ENCODE results near the gene MXRA7.
"Not testable (repeated sequence)": the region's sequence is repeated elsewhere in the genome, so short reads cannot be mapped to it uniquely, and the experiment has no call there.

MXRA7 gene

DNA sequence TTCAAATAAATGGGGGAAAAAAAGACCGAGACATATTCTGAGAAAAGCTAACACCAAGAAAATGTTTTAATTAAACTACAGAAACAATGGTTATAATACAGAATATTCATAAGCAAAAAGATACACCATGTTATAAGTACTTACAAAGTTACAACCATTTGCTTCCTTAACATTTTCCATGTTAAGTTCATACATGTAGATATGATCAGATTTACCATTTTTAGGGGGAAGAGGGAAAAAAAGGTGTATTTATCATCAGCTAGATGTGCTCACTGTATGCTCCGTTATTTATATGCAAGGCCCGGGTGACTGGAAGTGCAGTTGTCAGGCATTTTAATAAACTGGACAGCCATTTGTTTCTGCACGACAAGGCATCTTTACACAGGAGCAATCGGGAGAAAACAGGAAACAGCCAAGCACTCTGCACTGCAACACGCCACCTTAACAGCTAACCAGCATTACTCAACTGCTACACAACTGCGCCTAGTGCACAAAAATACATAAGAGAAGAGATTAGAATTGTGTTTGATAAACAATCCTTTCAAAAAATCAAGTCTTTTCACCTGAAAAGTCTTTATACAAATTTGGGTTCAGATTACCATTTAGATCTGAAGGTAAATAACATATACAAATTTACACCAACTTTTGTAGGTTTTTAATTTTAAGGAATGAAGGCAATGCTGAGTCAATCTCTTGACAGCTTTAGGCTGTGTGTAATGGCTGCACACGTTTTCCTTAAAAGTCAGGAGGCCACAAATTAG lies 23.5 kb upstream of the MXRA7 start:
- peak overlapping the region; percentile 94 for H3K4me3 ChIP-seq (ENCODE audit: low read depth, low read length)
- DNase-seq (ENCODE audit: low read depth) = peak; percentile 61
- TF ChIP-seq, protein P1, sequence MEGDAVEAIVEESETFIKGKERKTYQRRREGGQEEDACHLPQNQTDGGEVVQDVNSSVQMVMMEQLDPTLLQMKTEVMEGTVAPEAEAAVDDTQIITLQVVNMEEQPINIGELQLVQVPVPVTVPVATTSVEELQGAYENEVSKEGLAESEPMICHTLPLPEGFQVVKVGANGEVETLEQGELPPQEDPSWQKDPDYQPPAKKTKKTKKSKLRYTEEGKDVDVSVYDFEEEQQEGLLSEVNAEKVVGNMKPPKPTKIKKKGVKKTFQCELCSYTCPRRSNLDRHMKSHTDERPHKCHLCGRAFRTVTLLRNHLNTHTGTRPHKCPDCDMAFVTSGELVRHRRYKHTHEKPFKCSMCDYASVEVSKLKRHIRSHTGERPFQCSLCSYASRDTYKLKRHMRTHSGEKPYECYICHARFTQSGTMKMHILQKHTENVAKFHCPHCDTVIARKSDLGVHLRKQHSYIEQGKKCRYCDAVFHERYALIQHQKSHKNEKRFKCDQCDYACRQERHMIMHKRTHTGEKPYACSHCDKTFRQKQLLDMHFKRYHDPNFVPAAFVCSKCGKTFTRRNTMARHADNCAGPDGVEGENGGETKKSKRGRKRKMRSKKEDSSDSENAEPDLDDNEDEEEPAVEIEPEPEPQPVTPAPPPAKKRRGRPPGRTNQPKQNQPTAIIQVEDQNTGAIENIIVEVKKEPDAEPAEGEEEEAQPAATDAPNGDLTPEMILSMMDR (conservative IDR thresholded peaks at IDR 0.05; ENCODE audit: low read depth, low read length) = no peak

GRCh38 chr17:76733618-76733957 lies 22.8 kb upstream of the MXRA7 start:
- TF ChIP-seq, protein P1 (conservative IDR thresholded peaks at IDR 0.05; ENCODE audit: low read depth, low read length) = no peak
- no peak for DNase-seq (ENCODE audit: low read depth)
- H3K4me3 ChIP-seq (ENCODE audit: low read depth, low read length) = no peak overlapping the region

- H3K4me3 ChIP-seq (ENCODE audit: low read depth, low read length) = no peak overlapping the region
- TF ChIP-seq, protein P1 (conservative IDR thresholded peaks at IDR 0.05; ENCODE audit: low read depth, low read length) = no peak
- DNase-seq (ENCODE audit: low read depth) = no peak
These were observed 22.2 kb upstream of the MXRA7 start for GRCh38 chr17:76732734-76733617.

GRCh38 chr17:76731800-76732733 lies 21.3 kb upstream of the MXRA7 start:
- not testable (repeated sequence) for H3K4me3 ChIP-seq (ENCODE audit: low read depth, low read length); DNase-seq (ENCODE audit: low read depth)

DNA sequence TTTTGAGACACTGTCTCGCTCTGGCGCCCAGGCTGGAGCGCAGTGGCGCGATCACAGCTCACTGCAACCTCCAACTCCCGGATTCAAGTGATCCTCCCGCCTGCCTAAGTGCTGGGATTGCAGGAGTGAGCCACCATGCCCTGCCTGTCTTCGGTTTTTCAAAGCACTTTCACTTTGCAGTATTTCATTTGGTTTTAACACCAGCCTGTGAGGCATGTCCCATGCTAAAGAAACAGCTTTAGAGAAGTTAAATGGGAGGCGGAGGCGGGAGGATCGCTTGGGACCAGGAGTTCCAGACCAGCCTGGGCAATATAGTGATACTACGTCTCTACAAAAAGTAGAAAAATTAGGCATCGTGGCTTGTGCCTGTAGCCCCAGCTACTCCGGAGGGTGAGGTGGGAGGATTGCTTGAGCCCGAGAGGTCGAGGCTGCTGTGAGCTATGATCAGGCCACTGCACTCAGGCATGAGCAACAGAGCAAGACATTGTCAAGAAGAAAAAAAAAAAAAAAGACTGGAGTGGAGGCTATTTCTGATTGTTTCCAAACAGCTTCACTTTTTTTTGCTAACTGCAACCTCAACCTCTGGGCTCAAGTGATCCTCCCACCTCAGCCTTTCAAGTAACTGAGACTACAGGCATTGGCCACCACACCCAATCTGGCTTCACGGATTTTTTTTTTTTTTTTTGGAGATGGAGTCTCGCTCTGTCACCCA lies 17.1 kb upstream of the MXRA7 start:
- TF ChIP-seq, protein P1 (conservative IDR thresholded peaks at IDR 0.05; ENCODE audit: low read depth, low read length) = no peak
- DNase-seq (ENCODE audit: low read depth) = no peak
- H3K4me3 ChIP-seq (ENCODE audit: low read depth, low read length) = peak overlapping the region; percentile 68

DNA sequence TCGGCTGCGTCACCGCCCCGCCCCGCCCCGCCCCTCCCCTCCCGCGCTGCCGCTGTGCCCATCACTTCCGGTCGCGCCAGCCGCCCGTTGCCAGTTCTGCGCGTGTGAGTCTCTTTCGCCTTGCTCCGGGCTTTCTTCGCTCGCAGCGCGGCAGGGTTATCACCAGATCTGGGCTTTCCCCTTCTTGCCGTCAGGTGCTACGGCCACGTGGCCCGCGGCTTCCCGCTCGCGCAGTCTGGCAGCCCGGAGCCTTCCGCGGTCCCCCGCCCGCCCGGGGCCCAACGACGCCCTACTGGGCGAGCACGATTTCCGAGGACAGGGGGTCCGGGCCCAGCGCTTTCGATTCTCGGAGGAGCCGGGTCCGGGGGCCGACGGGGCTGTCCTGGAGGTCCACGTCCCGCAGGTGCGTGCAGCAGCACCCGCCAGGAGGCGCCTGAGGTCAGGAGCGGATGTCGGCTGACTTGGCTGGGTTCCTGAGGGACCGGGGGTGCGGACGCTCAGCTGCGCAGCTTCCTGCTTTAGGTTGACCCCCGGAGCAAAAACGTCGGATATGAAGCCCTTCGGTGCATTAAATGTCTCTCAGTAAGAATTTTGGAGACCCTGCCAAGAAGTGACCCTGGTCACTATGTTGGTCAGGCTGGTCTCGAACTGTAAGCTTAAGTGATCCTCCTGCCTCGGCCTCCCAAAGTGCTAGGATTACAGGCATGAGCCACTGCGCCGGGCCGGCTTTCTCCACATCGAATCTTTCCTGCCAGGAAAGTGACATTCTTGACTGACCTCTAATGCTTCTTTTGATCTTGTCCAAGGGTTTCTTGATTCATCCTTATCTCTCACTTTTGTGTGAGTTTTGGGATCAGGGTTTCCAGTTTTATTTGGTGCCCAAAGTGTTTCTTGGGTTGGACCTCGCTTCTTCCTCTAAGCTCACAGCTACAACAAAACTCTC lies 16.3 kb upstream of the MXRA7 start, which contains the start of gene METTL23:
METTL23 (plus strand) TSS at position 64 of the 943 bp plus-strand sequence. CDS start 2,872 bp downstream, outside the sequence.
- peak within 1 kb of the TSS; percentile 68 for H3K4me3 ChIP-seq (ENCODE audit: low read depth, low read length)
- peak; percentile 76 for DNase-seq (ENCODE audit: low read depth)

More for the DNA sequence above, 16.3 kb upstream of the MXRA7 start, which contains the start of gene METTL23:
- TF ChIP-seq, protein P1 (conservative IDR thresholded peaks at IDR 0.05; ENCODE audit: low read depth, low read length) = peak; percentile 70

Measured in choroid plexus epithelial cell (primary cell).